ENCODE data around the gene IRAK1BP1.

DNA sequence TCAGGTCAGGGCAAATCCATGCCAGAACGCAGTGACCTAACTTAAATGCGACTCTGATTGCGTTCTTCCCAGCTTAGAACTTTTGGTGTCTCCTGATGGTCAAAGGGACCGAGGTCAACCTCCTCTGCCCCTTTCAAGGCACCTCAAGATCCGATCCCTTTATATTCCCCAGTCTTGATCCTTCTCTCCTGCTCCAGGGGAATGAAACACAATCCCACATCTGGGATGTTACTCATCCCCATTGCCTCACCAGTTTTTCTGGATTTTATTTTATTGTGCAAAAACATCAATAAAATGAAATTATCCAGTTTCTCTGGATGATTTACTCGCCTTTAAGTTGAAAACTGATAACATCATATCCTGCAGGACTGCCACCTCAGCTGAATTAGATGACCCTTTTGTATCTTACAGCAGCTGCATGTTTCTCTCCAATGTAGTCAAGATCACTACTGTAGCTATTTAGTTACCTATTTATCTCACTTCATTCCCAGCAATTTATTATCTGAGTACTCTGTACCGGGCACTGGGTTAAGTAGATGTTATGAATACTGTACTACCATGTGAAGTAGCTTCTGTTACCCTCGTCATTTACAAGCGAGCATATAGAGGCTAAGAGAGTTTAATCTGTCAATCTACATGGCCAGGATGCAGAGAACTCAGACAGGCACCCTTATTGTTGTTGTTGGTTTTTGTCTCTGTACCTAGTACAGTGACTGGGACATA lies 44.0 kb downstream of the IRAK1BP1 start:
- TF ChIP-seq CTCF (IDR thresholded peaks at IDR 0.05 in 2 of 3, conservative IDR thresholded peaks at IDR 0.05 in 1 of 3; ENCODE audit: insufficient read depth in 2 of 3, low read depth in 1 of 3, low read length in 3 of 3) (no peak), RCOR1 (IDR thresholded peaks at IDR 0.05; ENCODE audit: borderline replicate concordance in 1 of 2, low read depth in 2 of 2, low read length in 2 of 2) (no peak), MAFK (IDR thresholded peaks at IDR 0.05; ENCODE audit: low read length) (no peak), ETV5 (CRISPR knock-in tag; IDR thresholded peaks at IDR 0.05; ENCODE audit: low read depth) (no peak), MLLT1 (IDR thresholded peaks at IDR 0.05) (no peak)

All from K562 (cell line).